Fibroblast of the conjunctiva (primary cell): ENCODE measurements around the gene WDR55.
"Not testable (repeated sequence)": the region's sequence is repeated elsewhere in the genome, so short reads cannot be mapped to it uniquely, and the experiment has no call there.

ENCODE experiments used
- DNase-seq: peaks from one replicate; pipeline ENCODE4 v3.0.0-alpha.2; 2010; ENCODE audit warnings: low read depth

The WDR55 gene

DNA sequence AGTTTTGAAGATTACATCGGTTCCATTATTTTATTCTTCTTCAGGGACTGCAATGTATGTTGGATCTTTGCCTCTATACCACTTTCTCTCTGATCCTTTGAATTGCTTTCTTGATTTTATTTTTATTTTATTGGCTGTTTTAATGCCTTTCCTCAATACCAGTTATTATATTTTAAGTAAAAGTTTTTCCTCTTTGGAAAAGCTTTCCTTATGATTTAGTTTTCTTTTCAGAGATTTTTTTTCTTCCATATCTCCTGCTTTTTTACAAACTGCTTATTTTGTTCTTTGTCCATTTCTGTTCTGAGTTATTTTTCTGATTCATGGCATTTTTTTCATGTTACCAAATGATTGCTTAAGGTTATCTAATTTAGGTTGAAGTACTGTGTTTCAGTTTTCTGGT lies 47.1 kb downstream of the WDR55 start:
- DNase-seq: no peak

- no peak for DNase-seq
Observed at GRCh38 chr5:140713562-140714094, 48.9 kb downstream of the WDR55 start.

GRCh38 chr5:140716238-140716637 lies 51.5 kb downstream of the WDR55 start:
- DNase-seq: not testable (repeated sequence)

- no peak for DNase-seq
Observed at GRCh38 chr5:140718266-140718592, 53.5 kb downstream of the WDR55 start.

DNA sequence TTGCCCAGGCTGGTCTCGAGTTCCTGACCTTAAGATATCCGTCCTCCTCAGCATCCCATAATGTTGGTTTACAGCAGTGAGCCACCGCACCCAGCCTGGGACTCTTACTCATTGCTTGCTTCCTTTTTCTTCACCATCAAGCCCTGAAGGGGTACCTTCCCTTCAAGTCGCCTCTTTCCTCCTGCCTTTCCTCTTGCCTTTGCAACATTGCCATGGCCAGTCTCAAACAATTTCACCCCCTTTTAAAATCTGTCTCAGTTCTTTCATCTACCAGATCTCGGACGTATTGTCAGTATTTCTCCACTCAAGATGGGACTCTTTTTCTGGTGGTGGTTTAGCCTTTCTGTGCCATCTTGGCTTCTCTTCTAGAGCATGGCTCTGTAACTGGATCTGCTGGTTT lies 56.0 kb downstream of the WDR55 start:
- not testable (repeated sequence) for DNase-seq

- DNase-seq: not testable (repeated sequence)
Observed at GRCh38 chr5:140721395-140721794, 56.7 kb downstream of the WDR55 start.
